Osteoblast (primary cell): ENCODE results near the gene EMSY. TPM values are rescaled to one million over a fixed set of nuclear protein-coding genes. Genes with fewer than 3 reads are reported as not detected.

Experiments
- DNase-seq: peaks from one replicate; pipeline ENCODE4 v3.0.0; 2011; ENCODE audit warnings: low spot score, mixed read lengths; ENCODE audit not compliant: insufficient read length; ENCODE audit errors: missing footprints
- H2AFZ ChIP-seq: 2 replicates; pipeline ENCODE4 v1.6.0; 2011; ENCODE audit warnings: mild to moderate bottlenecking, low read length
- H3K27ac ChIP-seq: 2 replicates; pipeline ENCODE4 v1.5.1; 2011; ENCODE audit warnings: mild to moderate bottlenecking, low read depth, low read length, moderate library complexity
- H3K27me3 ChIP-seq: 2 replicates; pipeline ENCODE4 v1.6.0; 2012; ENCODE audit warnings: mild to moderate bottlenecking, control low read depth, inconsistent platforms, low read length, moderate library complexity; ENCODE audit not compliant: insufficient read depth
- H3K36me3 ChIP-seq: 2 replicates; pipeline ENCODE4 v1.5.1; 2011; ENCODE audit warnings: mild to moderate bottlenecking, low read length, control low read depth, moderate library complexity; ENCODE audit not compliant: insufficient read depth
- H3K4me1 ChIP-seq: 2 replicates; pipeline ENCODE4 v1.5.1; 2011; ENCODE audit warnings: mild to moderate bottlenecking, low read length, control low read depth, moderate library complexity; ENCODE audit not compliant: insufficient read depth
- H3K4me2 ChIP-seq: 2 replicates; pipeline ENCODE4 v1.6.0; 2011; ENCODE audit warnings: mild to moderate bottlenecking, low read length; ENCODE audit not compliant: insufficient read depth
- H3K4me3 ChIP-seq: fragments of 200-600 bp; sonication (generic); 3 replicates; pipeline ENCODE4 v1.5.1; 2012; ENCODE audit warnings: mild to moderate bottlenecking, low read length, inconsistent platforms; ENCODE audit not compliant: insufficient read depth
- H3K79me2 ChIP-seq: 2 replicates; pipeline ENCODE4 v1.6.0; 2012; ENCODE audit warnings: mild to moderate bottlenecking, low read length, control low read depth, inconsistent platforms; ENCODE audit not compliant: insufficient read depth
- H3K9me3 ChIP-seq: 2 replicates; pipeline ENCODE4 v1.5.1; 2011; ENCODE audit warnings: low read depth, low read length, control low read depth
- H4K20me1 ChIP-seq: 2 replicates; pipeline ENCODE4 v1.6.0; 2012; ENCODE audit warnings: mild to moderate bottlenecking, low read length, control low read depth; ENCODE audit not compliant: insufficient read depth
- total RNA-seq: library from RNA; depleted of rRNA; stranded (reverse); fragments of >200 nt; gene quantifications from 2 replicates; pipeline ENCODE4 v1.2.3, GENCODE V29; 2012
- TF ChIP-seq, protein P1 (sequence below): IDR thresholded peaks from 2 replicates; pipeline ENCODE4 v1.5.1; 2011; ENCODE audit warnings: mild to moderate bottlenecking, low read depth, low read length, moderate library complexity; ENCODE audit errors: extremely low read depth

Gene EMSY
- total RNA-seq, 1 donor: 17.4 TPM

GRCh38 chr11:76456571-76456970 is 11.8 kb downstream of the EMSY start:
- no peak overlapping the region for H3K27ac ChIP-seq
- H3K4me3 ChIP-seq: no peak overlapping the region
- no peaks in the 10 kb centered on the region for H4K20me1 ChIP-seq
- H3K36me3 ChIP-seq: peaks cover 11% of the 10 kb centered on the region
- H3K9me3 ChIP-seq: no peaks in the 10 kb centered on the region
- no peaks in the 10 kb centered on the region for H3K79me2 ChIP-seq
- peaks cover 4% of the 10 kb centered on the region for H3K4me1 ChIP-seq
- H3K27me3 ChIP-seq: no peaks in the 10 kb centered on the region
- H3K4me2 ChIP-seq: no peak overlapping the region
- TF ChIP-seq, protein P1, sequence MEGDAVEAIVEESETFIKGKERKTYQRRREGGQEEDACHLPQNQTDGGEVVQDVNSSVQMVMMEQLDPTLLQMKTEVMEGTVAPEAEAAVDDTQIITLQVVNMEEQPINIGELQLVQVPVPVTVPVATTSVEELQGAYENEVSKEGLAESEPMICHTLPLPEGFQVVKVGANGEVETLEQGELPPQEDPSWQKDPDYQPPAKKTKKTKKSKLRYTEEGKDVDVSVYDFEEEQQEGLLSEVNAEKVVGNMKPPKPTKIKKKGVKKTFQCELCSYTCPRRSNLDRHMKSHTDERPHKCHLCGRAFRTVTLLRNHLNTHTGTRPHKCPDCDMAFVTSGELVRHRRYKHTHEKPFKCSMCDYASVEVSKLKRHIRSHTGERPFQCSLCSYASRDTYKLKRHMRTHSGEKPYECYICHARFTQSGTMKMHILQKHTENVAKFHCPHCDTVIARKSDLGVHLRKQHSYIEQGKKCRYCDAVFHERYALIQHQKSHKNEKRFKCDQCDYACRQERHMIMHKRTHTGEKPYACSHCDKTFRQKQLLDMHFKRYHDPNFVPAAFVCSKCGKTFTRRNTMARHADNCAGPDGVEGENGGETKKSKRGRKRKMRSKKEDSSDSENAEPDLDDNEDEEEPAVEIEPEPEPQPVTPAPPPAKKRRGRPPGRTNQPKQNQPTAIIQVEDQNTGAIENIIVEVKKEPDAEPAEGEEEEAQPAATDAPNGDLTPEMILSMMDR: no peak
- no peak overlapping the region for H2AFZ ChIP-seq
- DNase-seq: no peak

GRCh38 chr11:76459299-76459698 is 14.5 kb downstream of the EMSY start:
- Histone ChIP-seq H3K4me2 (no peak overlapping the region), H3K4me1 (peaks cover 4% of the 10 kb centered on the region)
- DNase-seq: no peak

GRCh38 chr11:76459846-76460245 is 15.0 kb downstream of the EMSY start:
- H3K36me3 ChIP-seq: no peaks in the 10 kb centered on the region
- no peaks in the 10 kb centered on the region for H4K20me1 ChIP-seq
- no peaks in the 10 kb centered on the region for H3K9me3 ChIP-seq
- no peak overlapping the region for H3K4me3 ChIP-seq
- H2AFZ ChIP-seq: no peak overlapping the region
- peaks cover 4% of the 10 kb centered on the region for H3K4me1 ChIP-seq
- peak overlapping the region; percentile 3 for H3K27ac ChIP-seq
- TF ChIP-seq, protein P1: no peak
- DNase-seq: no peak
- H3K79me2 ChIP-seq: no peaks in the 10 kb centered on the region
- H3K4me2 ChIP-seq: no peak overlapping the region
- no peaks in the 10 kb centered on the region for H3K27me3 ChIP-seq

More at GRCh38 chr11:76459299-76459698, 14.5 kb downstream of the EMSY start:
- no peaks in the 10 kb centered on the region for H3K27me3 ChIP-seq
- no peaks in the 10 kb centered on the region for H3K9me3 ChIP-seq
- no peaks in the 10 kb centered on the region for H4K20me1 ChIP-seq
- H3K4me3 ChIP-seq: no peak overlapping the region
- H3K36me3 ChIP-seq: no peaks in the 10 kb centered on the region
- no peaks in the 10 kb centered on the region for H3K79me2 ChIP-seq
- TF ChIP-seq, protein P1: peak; percentile 39
- no peak overlapping the region for H2AFZ ChIP-seq
- H3K27ac ChIP-seq: no peak overlapping the region

GRCh38 chr11:76462317-76462716 is 17.5 kb downstream of the EMSY start:
- no peak for DNase-seq
- TF ChIP-seq, protein P1: no peak
- no peak overlapping the region for H3K27ac ChIP-seq

More at GRCh38 chr11:76462317-76462716, 17.5 kb downstream of the EMSY start:
- Histone ChIP-seq H3K4me1 (no peaks in the 10 kb centered on the region), H3K36me3 (no peaks in the 10 kb centered on the region), H4K20me1 (no peaks in the 10 kb centered on the region), H3K79me2 (no peaks in the 10 kb centered on the region), H3K9me3 (no peaks in the 10 kb centered on the region), H3K4me3 (no peak overlapping the region), H3K4me2 (no peak overlapping the region), H3K27me3 (no peaks in the 10 kb centered on the region), H2AFZ (no peak overlapping the region)
